ENCODE results near the gene ZNF770.

DNA sequence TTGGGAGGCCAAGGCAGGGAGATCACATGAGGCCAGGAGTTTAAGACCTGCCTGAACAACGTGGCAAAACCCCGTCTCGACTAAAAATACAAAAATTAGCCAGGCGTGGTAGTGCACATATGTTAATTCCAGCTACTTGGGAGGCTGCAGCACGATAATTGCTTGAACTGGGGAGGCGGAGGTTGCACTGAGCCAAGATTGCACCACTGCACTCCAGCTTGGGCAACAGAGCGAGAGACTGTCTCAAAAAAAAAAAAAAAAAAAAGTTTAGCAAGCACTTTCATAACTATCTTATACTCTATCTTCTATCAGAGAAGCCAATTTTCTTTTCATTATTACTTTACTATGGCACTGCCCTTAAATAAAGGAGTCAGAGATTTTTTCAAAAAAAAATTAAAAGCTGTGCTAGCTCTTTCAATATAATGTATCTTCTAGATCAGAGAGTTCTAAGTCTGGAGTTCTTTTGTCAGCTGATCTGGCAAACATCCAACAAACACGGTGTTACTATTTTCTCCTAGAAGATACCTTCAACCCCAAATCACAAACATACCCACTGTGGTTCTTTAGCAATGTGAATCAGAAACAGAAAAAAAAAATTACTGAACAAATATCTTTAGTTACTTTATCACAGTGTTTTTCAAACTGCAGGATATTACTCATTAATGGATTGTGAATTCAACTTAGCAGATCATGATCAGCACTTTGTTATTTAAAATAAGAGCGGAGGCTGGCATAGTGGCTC lies 3.0 kb downstream of the ZNF770 start:
- TF ChIP-seq ZSCAN20 (CRISPR knock-in tag; IDR thresholded peaks at IDR 0.05): no peak
- TF ChIP-seq CTCF (IDR thresholded peaks at IDR 0.05): no peak
- no peak for TF ChIP-seq POLR2A (IDR thresholded peaks at IDR 0.05; ENCODE audit: low read length)
- no peak for TF ChIP-seq JUNB (IDR thresholded peaks at IDR 0.05)
- no peak for TF ChIP-seq CEBPB (IDR thresholded peaks at IDR 0.05)
- no peak for TF ChIP-seq BHLHE40 (IDR thresholded peaks at IDR 0.05; ENCODE audit: low read depth, low read length)
